Measurements from ENCODE around the gene BABAM2. TPM values are rescaled to one million over a fixed set of nuclear protein-coding genes. Genes with fewer than 3 reads are reported as not detected.
"Not testable (repeated sequence)": the region's sequence is repeated elsewhere in the genome, so short reads cannot be mapped to it uniquely, and the experiment has no call there.

BABAM2 gene
- total RNA-seq, 1 experiment from 2014 or later = 57.6 TPM

- Mint-ChIP-seq H3K4me1 (ENCODE audit: insufficient read depth, unreplicated experiment) (peaks cover 23% of the 10 kb centered on the region), H3K27me3 (ENCODE audit: insufficient read depth, unreplicated experiment) (no peaks in the 10 kb centered on the region), H3K27ac (ENCODE audit: low read depth, unreplicated experiment) (peak overlapping the region; percentile 62), H3K9me3 (ENCODE audit: unreplicated experiment) (no peaks in the 10 kb centered on the region), H3K36me3 (ENCODE audit: insufficient read depth, unreplicated experiment) (no peaks in the 10 kb centered on the region), H3K4me3 (ENCODE audit: unreplicated experiment) (no peak overlapping the region)
- POLR2A ChIA-PET = interaction anchor here (0.7 to 2.6 kb wide), 11 partner anchors 12 to 535 kb away, joined by 3 to 10 read pairs (median 3); partner anchors contain the start of gene FOSL2
- CTCF ChIA-PET = interaction anchor here (1.0 to 1.2 kb wide), 2 partner anchors 9 to 17 kb away, joined by 3 to 4 read pairs; no protein-coding TSS in a partner anchor
- BruUV-seq (replicated peaks) = no TSS peak
- intact Hi-C loops (cut with micrococcal nuclease) = no loop called here
- TF ChIP-seq CTCF (IDR thresholded peaks at IDR 0.05; ENCODE audit: unreplicated experiment) = no peak
- DNase-seq (ENCODE audit: unreplicated experiment) = peak; percentile 37
These were observed 32.9 kb upstream of the BABAM2 start for GRCh38 chr2:27857417-27858172.

- H3K27me3 Mint-ChIP-seq (ENCODE audit: insufficient read depth, unreplicated experiment) = no peaks in the 10 kb centered on the region
- no peaks in the 10 kb centered on the region for H3K9me3 Mint-ChIP-seq (ENCODE audit: unreplicated experiment)
- H3K4me1 Mint-ChIP-seq (ENCODE audit: insufficient read depth, unreplicated experiment) = peaks cover 21% of the 10 kb centered on the region
- H3K4me3 Mint-ChIP-seq (ENCODE audit: unreplicated experiment) = no peak overlapping the region
- no peak for TF ChIP-seq CTCF (IDR thresholded peaks at IDR 0.05; ENCODE audit: unreplicated experiment)
- DNase-seq (ENCODE audit: unreplicated experiment) = peak; percentile 67
- intact Hi-C loops (cut with micrococcal nuclease) = no loop called here
- ChIA-PET CTCF (interaction anchor here (0.6 kb wide), 1 partner anchor 195 kb away, joined by 3 read pairs; no protein-coding TSS in a partner anchor), POLR2A (interaction anchor here (1.0 to 1.2 kb wide), 2 partner anchors 91 to 365 kb away, joined by 4 to 5 read pairs; no protein-coding TSS in a partner anchor)
- H3K36me3 Mint-ChIP-seq (ENCODE audit: insufficient read depth, unreplicated experiment) = no peaks in the 10 kb centered on the region
- peak overlapping the region; percentile 76 for H3K27ac Mint-ChIP-seq (ENCODE audit: low read depth, unreplicated experiment)
- no TSS peak for BruUV-seq (replicated peaks)
These were observed 30.4 kb upstream of the BABAM2 start for GRCh38 chr2:27860111-27860510.

- no peaks in the 10 kb centered on the region for H3K27me3 Mint-ChIP-seq (ENCODE audit: insufficient read depth, unreplicated experiment)
- ChIA-PET POLR2A (interaction anchor here (0.6 kb wide), 1 partner anchor 514 kb away, joined by 4 read pairs; no protein-coding TSS in a partner anchor), CTCF (no interaction called here)
- TF ChIP-seq CTCF (IDR thresholded peaks at IDR 0.05; ENCODE audit: unreplicated experiment) = no peak
- H3K4me3 Mint-ChIP-seq (ENCODE audit: unreplicated experiment) = no peak overlapping the region
- no TSS peak for BruUV-seq (replicated peaks)
- intact Hi-C loops (cut with micrococcal nuclease) = no loop called here
- H3K4me1 Mint-ChIP-seq (ENCODE audit: insufficient read depth, unreplicated experiment) = peaks cover 13% of the 10 kb centered on the region
- H3K36me3 Mint-ChIP-seq (ENCODE audit: insufficient read depth, unreplicated experiment) = no peaks in the 10 kb centered on the region
- DNase-seq (ENCODE audit: unreplicated experiment) = no peak
- no peaks in the 10 kb centered on the region for H3K9me3 Mint-ChIP-seq (ENCODE audit: unreplicated experiment)
- no peak overlapping the region for H3K27ac Mint-ChIP-seq (ENCODE audit: low read depth, unreplicated experiment)
These were observed 27.4 kb upstream of the BABAM2 start for GRCh38 chr2:27863146-27863545.

DNA sequence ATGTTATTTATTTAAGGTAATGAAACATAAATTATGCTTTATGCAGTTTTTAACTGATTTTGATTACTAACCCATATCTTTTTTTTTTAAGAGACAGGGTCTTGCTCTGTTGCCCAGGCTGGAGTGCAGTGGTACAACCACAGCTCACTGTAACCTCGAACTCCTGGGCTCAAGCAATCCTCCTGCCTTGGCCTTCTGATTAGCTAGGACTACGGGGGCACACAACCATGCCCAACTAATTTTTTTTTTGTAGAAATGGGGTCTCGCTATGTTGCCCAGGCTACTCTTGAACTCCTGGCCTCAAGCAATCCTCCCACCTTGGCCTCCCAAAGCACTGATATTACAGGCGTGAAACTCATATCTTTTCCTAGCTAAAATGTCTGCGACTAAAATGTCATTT, 26.6 kb upstream of the BABAM2 start:
- CTCF ChIA-PET = interaction anchor here (0.6 to 0.7 kb wide), 2 partner anchors 38 to 157 kb away, joined by 3 read pairs; no protein-coding TSS in a partner anchor
- H3K9me3 Mint-ChIP-seq (ENCODE audit: unreplicated experiment) = not testable (repeated sequence)
- peaks cover 13% of the 10 kb centered on the region for H3K4me1 Mint-ChIP-seq (ENCODE audit: insufficient read depth, unreplicated experiment)

More for the DNA sequence above, 26.6 kb upstream of the BABAM2 start:
- intact Hi-C loops (cut with micrococcal nuclease); H3K36me3 Mint-ChIP-seq (ENCODE audit: insufficient read depth, unreplicated experiment); H3K27ac Mint-ChIP-seq (ENCODE audit: low read depth, unreplicated experiment); BruUV-seq (replicated peaks); H3K27me3 Mint-ChIP-seq (ENCODE audit: insufficient read depth, unreplicated experiment); H3K4me3 Mint-ChIP-seq (ENCODE audit: unreplicated experiment); DNase-seq (ENCODE audit: unreplicated experiment); POLR2A ChIA-PET: not testable (repeated sequence)

Data from MCF 10A (cell line).